HG03060 (cell line): ENCODE measurements around the gene ABCB9.
"Not testable (repeated sequence)": the region's sequence is repeated elsewhere in the genome, so short reads cannot be mapped to it uniquely, and the experiment has no call there.

ENCODE experiments used
- ATAC-seq: cut with Tn5 transposase; IDR thresholded peaks from one replicate; pipeline ENCODE4 v1.9.1; 2021; ENCODE audit warnings: low read depth, moderate number of reproducible peaks; ENCODE audit not compliant: unreplicated experiment

The ABCB9 gene

GRCh38 chr12:122944605-122945592 lies 21.4 kb downstream of the ABCB9 start:
- ATAC-seq: no peak

- ATAC-seq: no peak
Observed at GRCh38 chr12:122943196-122943595, 23.1 kb downstream of the ABCB9 start.

- no peak for ATAC-seq
Observed at GRCh38 chr12:122942637-122943036, 23.6 kb downstream of the ABCB9 start.

GRCh38 chr12:122941351-122941750 lies 24.9 kb downstream of the ABCB9 start:
- ATAC-seq: not testable (repeated sequence)

GRCh38 chr12:122939125-122939524 lies 27.1 kb downstream of the ABCB9 start:
- no peak for ATAC-seq

- ATAC-seq: no peak
Observed at GRCh38 chr12:122937622-122938091, 28.6 kb downstream of the ABCB9 start.

- no peak for ATAC-seq
Observed at GRCh38 chr12:122935318-122935717, 30.9 kb downstream of the ABCB9 start.

GRCh38 chr12:122934722-122935121 lies 31.5 kb downstream of the ABCB9 start:
- no peak for ATAC-seq

- ATAC-seq: no peak
Observed at GRCh38 chr12:122932207-122932606, 34.1 kb downstream of the ABCB9 start.

- ATAC-seq: no peak
Observed at GRCh38 chr12:122929812-122930211, 36.5 kb downstream of the ABCB9 start.

GRCh38 chr12:122929148-122929538 lies 37.1 kb downstream of the ABCB9 start:
- no peak for ATAC-seq

- ATAC-seq: no peak
Observed at GRCh38 chr12:122928404-122929147, 37.7 kb downstream of the ABCB9 start.

GRCh38 chr12:122927756-122928403 lies 38.4 kb downstream of the ABCB9 start:
- no peak for ATAC-seq

GRCh38 chr12:122921917-122922316 lies 44.3 kb downstream of the ABCB9 start:
- no peak for ATAC-seq

- ATAC-seq: no peak
Observed at GRCh38 chr12:122920687-122921086, 45.6 kb downstream of the ABCB9 start.

GRCh38 chr12:122918827-122919226 lies 47.4 kb downstream of the ABCB9 start:
- ATAC-seq: no peak

GRCh38 chr12:122917507-122918121 lies 48.6 kb downstream of the ABCB9 start:
- no peak for ATAC-seq

- no peak for ATAC-seq
Observed at GRCh38 chr12:122909442-122910288, 56.6 kb downstream of the ABCB9 start.

GRCh38 chr12:122908915-122909314 lies 57.3 kb downstream of the ABCB9 start:
- no peak for ATAC-seq
